CD1c-positive myeloid dendritic cell (primary cell): ENCODE data around the gene C12orf50.
"Not testable (repeated sequence)": the region's sequence is repeated elsewhere in the genome, so short reads cannot be mapped to it uniquely, and the experiment has no call there.

Experiments
- DNase-seq: peaks from one replicate; pipeline ENCODE4 v3.0.0-alpha.2; 2016; ENCODE audit errors: extremely low spot score

Gene C12orf50

DNA sequence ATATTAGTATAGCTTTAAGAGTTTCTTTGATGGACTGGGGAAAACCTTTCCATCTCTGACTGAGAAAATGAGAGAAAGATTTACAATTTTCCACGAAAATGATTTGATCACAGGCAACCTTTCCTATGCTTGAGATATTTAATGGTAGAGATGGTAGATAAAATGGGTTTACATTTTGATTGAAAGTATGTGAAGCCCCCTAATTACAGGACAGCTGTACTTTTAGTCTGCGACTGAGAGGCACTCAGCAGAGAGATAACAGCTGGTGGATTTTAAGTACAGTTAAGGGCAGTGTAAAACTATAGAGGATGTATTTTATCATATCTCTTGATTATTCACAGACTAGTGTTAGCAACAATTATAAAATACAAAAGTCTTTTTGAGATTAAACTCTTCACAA, 40.7 kb downstream of the C12orf50 start:
- no peak for DNase-seq

DNA sequence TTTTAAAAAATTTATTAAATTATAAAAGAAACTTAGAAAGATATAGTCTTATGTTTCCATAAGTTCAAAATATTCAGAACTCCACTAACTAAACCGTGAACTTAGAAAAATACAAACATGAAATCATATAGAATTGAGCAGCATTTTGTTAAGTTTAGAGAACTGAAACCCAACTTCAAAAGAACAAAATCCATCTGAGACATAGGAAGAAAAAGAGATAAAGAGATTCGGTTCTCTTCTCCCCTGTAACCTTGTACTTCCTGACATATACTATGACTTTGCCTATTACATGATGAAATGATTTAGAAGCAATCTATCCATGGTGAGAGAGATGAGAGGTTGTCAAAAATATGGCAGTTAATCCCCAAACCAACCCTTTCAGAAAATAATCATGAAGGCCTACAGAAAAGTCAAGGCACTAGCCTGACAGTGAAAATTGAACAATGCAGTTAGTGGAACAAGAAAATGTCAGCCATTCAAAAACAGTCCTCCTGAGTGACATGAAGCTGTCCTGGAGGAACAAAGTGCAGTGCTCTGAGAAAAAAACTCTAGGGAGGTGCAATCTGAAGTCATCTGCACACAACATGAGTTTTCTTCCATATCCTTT, 44.0 kb downstream of the C12orf50 start:
- DNase-seq, result no peak

DNA sequence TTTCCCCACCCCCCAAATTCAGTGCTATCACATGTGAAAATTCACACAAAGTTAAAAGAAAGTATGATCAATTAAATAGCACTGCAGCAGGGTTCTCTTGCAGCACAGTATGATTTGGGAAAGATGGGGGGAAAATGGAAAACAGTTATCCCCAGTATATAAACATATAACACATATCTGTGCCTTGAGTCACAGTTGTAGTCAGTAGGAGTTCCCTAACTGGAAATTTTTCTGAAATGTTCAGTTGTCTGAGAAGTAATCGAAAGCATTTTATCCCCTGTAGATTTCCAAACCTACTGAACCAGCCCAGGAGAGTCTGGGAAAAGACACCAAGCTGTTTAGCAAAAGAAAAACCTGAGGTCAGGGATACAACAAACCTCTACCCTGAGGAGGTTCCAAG, 47.0 kb downstream of the C12orf50 start:
- DNase-seq, result no peak

DNA sequence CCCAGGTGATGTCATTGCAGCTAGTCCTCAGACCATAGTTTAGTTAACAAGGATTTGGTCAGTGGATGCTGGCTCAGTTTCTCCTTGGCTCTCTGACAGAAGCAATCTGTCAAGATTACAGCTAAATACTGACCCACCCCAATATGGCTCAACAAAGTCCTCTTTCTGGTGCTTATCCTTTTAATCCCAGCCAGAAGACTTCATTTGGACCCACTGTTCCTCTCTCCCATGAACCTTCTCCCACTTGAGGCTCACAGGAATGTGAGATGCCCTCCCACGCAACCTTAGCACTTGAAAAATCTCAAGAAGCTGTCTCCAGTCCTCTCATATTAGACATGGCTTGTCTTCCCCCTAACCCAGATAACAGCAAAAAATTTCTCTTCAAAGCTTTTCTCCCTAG, 47.7 kb downstream of the C12orf50 start:
- no peak for DNase-seq

DNA sequence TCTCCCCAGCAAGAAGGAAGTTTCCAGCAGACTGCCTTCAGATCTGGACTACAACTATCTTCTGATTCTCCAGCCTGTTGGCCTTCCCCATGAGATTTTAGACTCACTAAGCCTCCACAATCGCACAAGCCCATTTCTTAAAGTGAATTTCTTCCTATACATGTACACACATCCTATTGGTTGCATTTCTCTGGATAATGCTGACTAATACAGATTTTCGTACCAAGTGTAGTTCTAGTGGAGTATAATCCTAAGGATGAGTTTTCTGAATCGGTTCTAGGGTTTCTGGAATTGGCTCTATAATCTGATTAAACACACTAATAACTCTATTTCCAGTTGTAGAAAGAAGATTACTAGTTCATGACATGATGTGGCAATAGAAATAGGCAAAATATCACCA, 53.3 kb downstream of the C12orf50 start:
- DNase-seq, result no peak

DNA sequence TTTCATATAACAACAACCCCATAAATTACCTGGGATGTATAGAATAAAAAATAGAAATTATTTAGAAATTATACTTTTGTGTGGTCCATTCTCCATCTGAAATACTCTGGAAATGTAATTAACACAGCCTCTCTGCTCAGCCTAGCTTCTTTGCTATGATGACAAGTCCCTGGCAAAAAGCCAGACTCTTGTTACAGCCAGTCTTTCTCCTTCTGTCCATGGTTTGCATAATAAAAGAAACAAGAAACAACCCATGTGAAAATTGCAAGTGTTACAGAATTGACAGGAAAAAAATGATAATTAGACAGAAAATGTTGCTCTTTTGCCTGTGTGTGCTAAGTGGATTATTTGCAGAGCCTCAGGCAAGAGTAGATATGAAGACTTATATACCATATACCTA, 61.3 kb downstream of the C12orf50 start:
- no peak for DNase-seq

DNA sequence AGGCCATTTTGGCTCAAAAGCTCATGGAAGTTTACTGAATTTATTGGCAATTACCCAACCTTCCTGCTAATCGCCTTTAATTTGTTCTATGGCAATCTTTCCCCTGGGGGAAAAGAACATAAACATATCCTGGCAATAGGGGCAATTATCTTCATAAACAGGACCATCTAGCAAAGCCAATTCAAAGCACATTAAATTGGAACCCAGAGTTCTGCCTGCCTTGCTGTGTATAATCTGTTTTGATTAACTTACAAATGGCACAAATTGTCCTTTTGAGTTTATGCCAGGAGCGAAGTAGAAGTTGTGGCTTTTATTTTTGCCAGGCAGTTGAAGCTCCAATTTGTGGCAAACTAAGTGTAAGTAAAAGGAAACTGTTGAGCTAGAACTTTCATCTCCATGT, 68.6 kb downstream of the C12orf50 start:
- no peak for DNase-seq

DNA sequence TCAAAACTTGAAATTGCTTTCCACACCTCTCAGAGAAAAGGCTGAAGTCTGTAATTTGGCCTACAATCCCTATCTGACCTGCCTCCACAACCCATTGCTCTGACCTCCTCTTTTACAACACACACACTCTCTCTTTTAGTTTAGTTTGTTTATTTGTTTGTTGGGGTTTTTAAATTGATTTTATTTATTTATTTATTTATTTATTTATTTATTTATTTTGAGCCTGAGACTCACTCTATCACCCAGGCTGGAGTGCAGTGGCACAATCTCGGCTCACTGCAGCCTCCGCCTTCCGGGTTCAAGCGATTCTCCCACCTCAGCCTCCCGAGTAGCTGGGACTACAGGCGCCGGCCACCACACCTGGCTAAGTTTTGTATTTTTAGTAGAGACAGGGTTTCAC, 75.2 kb downstream of the C12orf50 start:
- not testable (repeated sequence) for DNase-seq

DNA sequence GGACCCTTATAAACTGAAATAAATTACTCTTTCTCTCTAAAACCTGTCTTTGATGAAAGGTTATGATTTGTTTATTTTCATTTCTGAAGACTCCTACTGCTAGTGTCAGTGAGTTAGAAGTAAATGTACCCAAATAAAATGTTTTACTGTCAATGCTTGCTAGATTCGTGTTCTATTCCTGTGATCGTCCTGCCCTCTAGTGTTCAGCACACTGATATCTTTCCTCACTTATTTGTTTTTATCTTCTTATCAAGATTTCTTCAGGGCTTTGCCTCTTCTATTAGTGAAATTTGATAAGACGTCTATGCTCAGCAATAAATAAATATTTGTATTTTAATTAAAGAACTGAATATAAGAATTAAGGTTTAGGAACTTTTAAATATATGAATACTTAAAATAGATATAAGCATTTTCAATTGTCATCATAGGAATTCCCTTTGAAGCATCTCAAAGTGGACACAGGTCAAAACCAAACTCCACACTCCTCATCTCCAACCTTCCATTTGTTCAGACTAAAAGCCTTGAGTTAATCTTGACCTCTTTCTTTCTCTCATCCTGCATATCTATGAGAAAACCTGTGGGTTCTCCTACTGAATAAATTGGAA, 75.8 kb downstream of the C12orf50 start:
- DNase-seq, result no peak

DNA sequence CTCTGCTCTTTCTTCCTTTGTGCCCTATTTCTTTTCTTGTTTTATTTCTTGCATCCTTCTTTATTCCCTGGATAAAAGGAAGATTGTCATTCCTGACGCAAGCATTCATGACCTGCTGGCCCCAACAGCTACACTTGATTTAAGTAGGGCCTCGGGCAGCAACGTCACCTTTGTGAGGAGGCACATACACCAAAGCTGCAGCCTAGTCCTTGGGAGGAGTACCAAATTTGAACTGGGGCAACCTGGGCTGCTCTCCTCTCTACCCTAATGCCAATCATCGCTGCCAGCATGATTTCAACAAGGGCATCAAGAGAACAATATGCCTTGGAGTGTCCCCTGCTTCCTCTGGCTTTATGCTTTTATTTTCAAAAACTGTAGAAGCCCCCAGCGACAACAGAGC, 76.4 kb downstream of the C12orf50 start:
- no peak for DNase-seq

DNA sequence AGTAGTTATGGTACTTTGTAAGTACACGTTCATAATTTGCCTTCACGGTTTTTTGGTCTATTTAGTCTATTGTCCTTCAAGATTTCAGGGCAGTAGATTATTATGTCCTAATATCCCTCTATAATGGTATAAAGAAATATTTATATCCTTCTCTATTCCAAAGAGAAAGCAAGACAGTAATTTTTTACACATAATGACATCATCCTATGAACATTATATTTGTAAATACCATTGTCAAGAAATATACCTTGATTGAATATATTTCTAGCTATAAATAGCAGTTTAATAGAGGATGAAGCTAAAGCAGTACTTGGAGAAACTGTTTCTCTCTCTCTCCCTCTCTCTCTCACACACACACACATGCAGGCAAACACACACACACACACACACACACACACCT, 77.0 kb downstream of the C12orf50 start:
- DNase-seq, result no peak

DNA sequence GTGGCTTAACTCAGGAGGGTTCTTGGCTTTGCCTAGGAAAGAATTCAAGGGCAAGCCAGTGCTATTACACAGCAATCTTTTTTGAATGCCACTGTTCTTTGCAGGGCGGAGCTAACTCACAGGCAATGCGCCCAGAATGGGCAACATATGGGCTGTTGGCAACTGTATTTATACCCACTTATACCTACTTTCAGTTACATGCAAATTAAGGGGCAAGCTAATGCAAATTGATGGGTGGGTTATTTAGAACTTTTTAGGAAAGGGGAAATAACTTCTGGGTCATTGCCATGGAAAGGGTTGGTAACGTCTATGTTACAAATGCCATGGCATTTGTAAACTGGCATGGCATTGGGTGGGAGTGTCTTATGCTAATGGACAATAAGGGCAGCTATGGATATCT, 85.4 kb downstream of the C12orf50 start:
- DNase-seq, result no peak

DNA sequence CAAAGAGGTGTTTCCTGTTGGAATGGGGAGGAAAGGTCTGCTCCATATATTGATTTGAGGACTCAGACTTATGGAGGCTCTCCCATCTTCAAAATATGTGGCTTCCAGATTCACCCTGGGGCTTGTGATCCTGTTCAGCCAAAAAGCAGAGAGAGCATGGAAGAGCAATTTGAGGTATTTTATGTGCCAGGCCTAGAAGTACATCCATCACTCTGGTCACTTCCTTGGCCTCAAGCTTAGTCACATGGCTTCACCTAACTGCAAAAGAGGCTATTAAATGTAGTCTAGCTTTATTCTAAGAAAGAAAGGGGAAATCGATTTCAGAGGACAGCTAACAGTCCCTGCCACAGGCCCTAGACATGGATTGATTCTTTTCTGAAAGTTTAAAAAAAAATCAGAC, 86.2 kb downstream of the C12orf50 start:
- DNase-seq, result no peak

DNA sequence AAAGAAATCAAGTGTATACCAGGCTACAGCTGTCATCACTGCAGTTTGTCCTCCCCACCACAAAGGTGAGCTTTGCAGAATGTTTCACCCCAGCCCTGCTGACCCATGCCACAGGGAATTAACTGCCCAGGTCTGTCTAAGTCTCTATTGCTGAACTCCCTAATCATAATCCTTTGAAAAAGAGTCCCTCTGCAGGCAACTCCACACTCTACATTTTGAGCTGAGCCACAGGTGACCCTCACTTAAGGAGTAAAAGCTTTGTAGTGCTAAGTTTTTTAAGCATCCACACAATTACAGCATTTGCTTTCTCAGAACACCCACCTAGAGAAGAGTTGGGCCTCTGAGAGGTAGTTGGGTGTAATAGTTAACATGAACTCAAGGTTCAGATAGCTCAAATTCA, 90.0 kb downstream of the C12orf50 start:
- DNase-seq, result no peak

DNA sequence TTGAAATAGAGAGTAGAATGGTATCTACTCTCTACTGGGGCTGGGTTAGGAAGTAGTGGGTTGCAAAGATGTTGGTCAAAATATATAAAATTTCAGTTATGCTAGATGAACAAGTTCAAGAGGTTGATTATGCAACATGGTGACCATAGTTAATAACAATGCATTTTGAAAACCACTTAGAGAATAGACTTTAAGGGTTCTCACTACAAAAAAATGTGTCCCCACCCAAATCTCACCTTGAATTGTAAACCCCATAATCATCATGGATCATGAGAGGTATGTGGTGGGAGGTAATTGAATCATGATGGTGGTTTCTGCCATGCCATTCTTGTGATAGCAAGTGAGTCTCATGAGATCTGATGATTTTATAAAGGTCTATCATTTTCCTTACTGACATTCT, 94.0 kb downstream of the C12orf50 start:
- no peak for DNase-seq

DNA sequence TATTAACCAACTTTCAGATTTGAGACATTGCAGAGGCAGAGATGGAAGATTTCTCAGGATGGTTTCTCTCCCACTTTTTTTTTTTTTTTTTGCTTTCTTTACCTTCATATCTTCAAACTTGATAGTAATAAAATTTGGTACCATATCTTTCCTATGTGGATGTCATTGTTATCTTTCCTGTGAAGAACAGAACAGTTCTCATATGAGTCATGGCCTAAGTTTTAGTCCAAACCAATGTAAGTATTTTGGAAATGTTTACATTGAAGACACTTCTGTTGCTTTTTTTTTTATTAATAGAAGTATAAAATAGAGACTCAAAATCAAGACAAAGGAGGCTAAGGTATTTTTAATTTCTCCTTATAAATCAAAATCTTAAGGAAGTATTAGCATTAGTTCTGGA, 95.2 kb downstream of the C12orf50 start:
- no peak for DNase-seq

DNA sequence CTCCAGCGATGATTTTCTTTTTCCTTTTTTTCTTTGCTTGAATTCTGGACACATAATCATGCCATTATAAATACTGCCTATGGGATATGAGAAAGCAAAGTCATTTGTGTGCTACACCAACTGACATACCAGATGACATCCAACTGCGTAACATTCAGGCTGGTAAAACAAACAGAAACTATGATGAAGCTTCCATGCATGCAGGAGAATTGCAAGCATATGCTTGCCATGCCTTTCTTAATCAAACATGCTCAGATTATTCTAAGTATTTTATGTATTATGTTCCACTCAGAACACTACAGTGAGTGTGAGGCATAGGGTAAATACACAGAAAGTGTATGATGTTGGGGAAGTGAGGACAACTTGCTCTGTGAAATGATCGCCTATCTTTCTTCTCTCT, 97.4 kb downstream of the C12orf50 start:
- no peak for DNase-seq

DNA sequence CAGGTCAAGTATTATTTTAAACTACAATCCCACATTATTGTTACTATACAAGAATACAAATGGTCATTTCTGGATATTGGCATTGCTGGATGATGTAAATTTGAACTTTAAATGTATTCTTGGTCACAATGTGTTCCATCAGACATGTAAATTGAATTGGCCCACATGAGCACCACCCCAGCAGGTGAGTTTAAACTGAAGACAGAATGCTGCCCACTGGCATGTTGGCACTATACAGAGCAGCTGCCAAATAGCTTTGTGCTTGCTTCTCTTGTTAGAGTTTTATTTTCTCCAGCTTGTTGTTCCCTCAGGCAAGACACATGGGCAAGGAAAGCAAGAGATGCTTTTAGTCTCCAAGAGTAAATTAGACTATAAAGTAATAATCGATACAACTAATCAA, 98.6 kb downstream of the C12orf50 start:
- DNase-seq, result no peak
